ENCODE results near the gene C10orf71. TPM values are rescaled to one million over a fixed set of nuclear protein-coding genes. Genes with fewer than 3 reads are reported as not detected.

The C10orf71 gene
- polyA plus RNA-seq, 1 donor from 2014 or later = not detected

DNA sequence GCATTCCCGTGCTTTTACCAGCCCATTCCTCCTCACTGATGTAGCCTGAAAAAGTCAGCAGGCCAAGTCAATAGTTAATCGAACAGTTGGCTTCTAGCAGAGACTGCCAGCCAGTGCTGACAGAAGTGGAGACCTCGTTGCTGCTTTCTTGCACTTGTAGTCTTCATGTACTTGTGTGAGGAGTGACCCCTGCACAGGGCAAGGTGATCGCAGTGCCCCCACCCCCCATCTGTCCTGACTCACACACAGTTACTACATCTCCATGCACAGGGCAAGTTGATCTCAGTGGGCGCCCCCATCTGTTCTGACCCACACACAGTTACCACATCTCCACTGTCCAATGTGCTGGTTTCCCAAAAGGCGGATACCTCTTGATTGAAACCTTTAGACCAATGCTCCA, 34.2 kb downstream of the C10orf71 start:
- Histone ChIP-seq H3K36me3 (ENCODE audit: insufficient read depth, low read length) (no peaks in the 10 kb centered on the region), H3K9me2 (ENCODE audit: insufficient read depth, low read length) (no peaks in the 10 kb centered on the region), H3K27ac (ENCODE audit: low read length) (no peak overlapping the region), H3K79me2 (replicated peaks; ENCODE audit: insufficient read depth, low read length) (no peaks in the 10 kb centered on the region), H3K4me2 (ENCODE audit: low read length) (no peak overlapping the region), H3K27me3 (ENCODE audit: insufficient read depth, low read depth, low read length) (no peaks in the 10 kb centered on the region), H3K9me3 (ENCODE audit: low read length) (no peaks in the 10 kb centered on the region), H3K9ac (ENCODE audit: low read length) (no peak overlapping the region), H4K20me1 (ENCODE audit: insufficient read depth) (no peaks in the 10 kb centered on the region), H3F3A (ENCODE audit: insufficient read depth, low read length, poor library complexity, severe bottlenecking) (no peaks in the 10 kb centered on the region), H2AFZ (ENCODE audit: low read depth, low read length) (no peak overlapping the region), H3K4me3 (ENCODE audit: low read length) (no peak overlapping the region)
- TF ChIP-seq, protein P1, sequence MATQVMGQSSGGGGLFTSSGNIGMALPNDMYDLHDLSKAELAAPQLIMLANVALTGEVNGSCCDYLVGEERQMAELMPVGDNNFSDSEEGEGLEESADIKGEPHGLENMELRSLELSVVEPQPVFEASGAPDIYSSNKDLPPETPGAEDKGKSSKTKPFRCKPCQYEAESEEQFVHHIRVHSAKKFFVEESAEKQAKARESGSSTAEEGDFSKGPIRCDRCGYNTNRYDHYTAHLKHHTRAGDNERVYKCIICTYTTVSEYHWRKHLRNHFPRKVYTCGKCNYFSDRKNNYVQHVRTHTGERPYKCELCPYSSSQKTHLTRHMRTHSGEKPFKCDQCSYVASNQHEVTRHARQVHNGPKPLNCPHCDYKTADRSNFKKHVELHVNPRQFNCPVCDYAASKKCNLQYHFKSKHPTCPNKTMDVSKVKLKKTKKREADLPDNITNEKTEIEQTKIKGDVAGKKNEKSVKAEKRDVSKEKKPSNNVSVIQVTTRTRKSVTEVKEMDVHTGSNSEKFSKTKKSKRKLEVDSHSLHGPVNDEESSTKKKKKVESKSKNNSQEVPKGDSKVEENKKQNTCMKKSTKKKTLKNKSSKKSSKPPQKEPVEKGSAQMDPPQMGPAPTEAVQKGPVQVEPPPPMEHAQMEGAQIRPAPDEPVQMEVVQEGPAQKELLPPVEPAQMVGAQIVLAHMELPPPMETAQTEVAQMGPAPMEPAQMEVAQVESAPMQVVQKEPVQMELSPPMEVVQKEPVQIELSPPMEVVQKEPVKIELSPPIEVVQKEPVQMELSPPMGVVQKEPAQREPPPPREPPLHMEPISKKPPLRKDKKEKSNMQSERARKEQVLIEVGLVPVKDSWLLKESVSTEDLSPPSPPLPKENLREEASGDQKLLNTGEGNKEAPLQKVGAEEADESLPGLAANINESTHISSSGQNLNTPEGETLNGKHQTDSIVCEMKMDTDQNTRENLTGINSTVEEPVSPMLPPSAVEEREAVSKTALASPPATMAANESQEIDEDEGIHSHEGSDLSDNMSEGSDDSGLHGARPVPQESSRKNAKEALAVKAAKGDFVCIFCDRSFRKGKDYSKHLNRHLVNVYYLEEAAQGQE (IDR thresholded peaks at IDR 0.05; ENCODE audit: borderline replicate concordance) = no peak
- TF ChIP-seq EZH2 (IDR thresholded peaks at IDR 0.05; ENCODE audit: borderline replicate concordance, insufficient read depth, low read length, poor library complexity, severe bottlenecking) (no peak), RAD21 (conservative IDR thresholded peaks at IDR 0.05) (no peak), EP300 (conservative IDR thresholded peaks at IDR 0.05; ENCODE audit: poor library complexity, severe bottlenecking) (no peak), MXI1 (conservative IDR thresholded peaks at IDR 0.05; ENCODE audit: poor library complexity, severe bottlenecking) (no peak), SMC3 (conservative IDR thresholded peaks at IDR 0.05; ENCODE audit: poor library complexity) (no peak), POLR2AphosphoS5 (IDR thresholded peaks at IDR 0.05) (no peak), TAF1 (IDR thresholded peaks at IDR 0.05; ENCODE audit: low read depth) (no peak)
- TF ChIP-seq, protein P2, sequence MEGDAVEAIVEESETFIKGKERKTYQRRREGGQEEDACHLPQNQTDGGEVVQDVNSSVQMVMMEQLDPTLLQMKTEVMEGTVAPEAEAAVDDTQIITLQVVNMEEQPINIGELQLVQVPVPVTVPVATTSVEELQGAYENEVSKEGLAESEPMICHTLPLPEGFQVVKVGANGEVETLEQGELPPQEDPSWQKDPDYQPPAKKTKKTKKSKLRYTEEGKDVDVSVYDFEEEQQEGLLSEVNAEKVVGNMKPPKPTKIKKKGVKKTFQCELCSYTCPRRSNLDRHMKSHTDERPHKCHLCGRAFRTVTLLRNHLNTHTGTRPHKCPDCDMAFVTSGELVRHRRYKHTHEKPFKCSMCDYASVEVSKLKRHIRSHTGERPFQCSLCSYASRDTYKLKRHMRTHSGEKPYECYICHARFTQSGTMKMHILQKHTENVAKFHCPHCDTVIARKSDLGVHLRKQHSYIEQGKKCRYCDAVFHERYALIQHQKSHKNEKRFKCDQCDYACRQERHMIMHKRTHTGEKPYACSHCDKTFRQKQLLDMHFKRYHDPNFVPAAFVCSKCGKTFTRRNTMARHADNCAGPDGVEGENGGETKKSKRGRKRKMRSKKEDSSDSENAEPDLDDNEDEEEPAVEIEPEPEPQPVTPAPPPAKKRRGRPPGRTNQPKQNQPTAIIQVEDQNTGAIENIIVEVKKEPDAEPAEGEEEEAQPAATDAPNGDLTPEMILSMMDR (IDR thresholded peaks at IDR 0.05; ENCODE audit: poor library complexity, severe bottlenecking) = no peak

GRCh38 chr10:49334964-49335363, 36.0 kb downstream of the C10orf71 start:
- H3K9me3 ChIP-seq (ENCODE audit: low read length) = no peaks in the 10 kb centered on the region
- H3K79me2 ChIP-seq (replicated peaks; ENCODE audit: insufficient read depth, low read length) = no peaks in the 10 kb centered on the region

More at GRCh38 chr10:49334964-49335363, 36.0 kb downstream of the C10orf71 start:
- TF ChIP-seq SMC3 (conservative IDR thresholded peaks at IDR 0.05; ENCODE audit: poor library complexity) = no peak
- TF ChIP-seq, protein P2 (IDR thresholded peaks at IDR 0.05; ENCODE audit: poor library complexity, severe bottlenecking) = no peak
- TF ChIP-seq MXI1 (conservative IDR thresholded peaks at IDR 0.05; ENCODE audit: poor library complexity, severe bottlenecking) = no peak
- no peak for TF ChIP-seq EZH2 (IDR thresholded peaks at IDR 0.05; ENCODE audit: borderline replicate concordance, insufficient read depth, low read length, poor library complexity, severe bottlenecking)
- no peak for TF ChIP-seq POLR2AphosphoS5 (IDR thresholded peaks at IDR 0.05)
- TF ChIP-seq, protein P1 (IDR thresholded peaks at IDR 0.05; ENCODE audit: borderline replicate concordance) = no peak
- TF ChIP-seq TAF1 (IDR thresholded peaks at IDR 0.05; ENCODE audit: low read depth) = no peak
- TF ChIP-seq EP300 (conservative IDR thresholded peaks at IDR 0.05; ENCODE audit: poor library complexity, severe bottlenecking) = no peak
- no peak for TF ChIP-seq RAD21 (conservative IDR thresholded peaks at IDR 0.05)
- no peaks in the 10 kb centered on the region for H3K27me3 ChIP-seq (ENCODE audit: insufficient read depth, low read depth, low read length)
- no peaks in the 10 kb centered on the region for H4K20me1 ChIP-seq (ENCODE audit: insufficient read depth)
- no peak overlapping the region for H3K4me3 ChIP-seq (ENCODE audit: low read length)
- no peak overlapping the region for H2AFZ ChIP-seq (ENCODE audit: low read depth, low read length)
- H3K27ac ChIP-seq (ENCODE audit: low read length) = no peak overlapping the region
- H3K9ac ChIP-seq (ENCODE audit: low read length) = no peak overlapping the region
- H3K4me2 ChIP-seq (ENCODE audit: low read length) = no peak overlapping the region
- no peaks in the 10 kb centered on the region for H3K36me3 ChIP-seq (ENCODE audit: insufficient read depth, low read length)
- H3K9me2 ChIP-seq (ENCODE audit: insufficient read depth, low read length) = no peaks in the 10 kb centered on the region
- H3F3A ChIP-seq (ENCODE audit: insufficient read depth, low read length, poor library complexity, severe bottlenecking) = no peaks in the 10 kb centered on the region

All from neural cell (in vitro differentiated cells).